GM18951 (cell line): Measurements from ENCODE around the gene KAT6B.
"Not testable (repeated sequence)": the region's sequence is repeated elsewhere in the genome, so short reads cannot be mapped to it uniquely, and the experiment has no call there.

Experiments used
- POLR2A ChIP-seq: IDR thresholded peaks from 4 replicates; pipeline ENCODE4 v1.6.1; 2011; ENCODE audit warnings: mild to moderate bottlenecking; ENCODE audit not compliant: insufficient read length, insufficient read depth; ENCODE audit errors: extremely low read depth
- in situ Hi-C: fragments of 300-500 bp; cut with MboI; formaldehyde crosslinking; loops from one replicate; pipeline ENCODE4 v1.12.0; 2022; ENCODE audit warnings: low sequenced_read_pairs, mixed read lengths, inconsistent platforms; ENCODE audit not compliant: unreplicated experiment

Gene KAT6B

DNA sequence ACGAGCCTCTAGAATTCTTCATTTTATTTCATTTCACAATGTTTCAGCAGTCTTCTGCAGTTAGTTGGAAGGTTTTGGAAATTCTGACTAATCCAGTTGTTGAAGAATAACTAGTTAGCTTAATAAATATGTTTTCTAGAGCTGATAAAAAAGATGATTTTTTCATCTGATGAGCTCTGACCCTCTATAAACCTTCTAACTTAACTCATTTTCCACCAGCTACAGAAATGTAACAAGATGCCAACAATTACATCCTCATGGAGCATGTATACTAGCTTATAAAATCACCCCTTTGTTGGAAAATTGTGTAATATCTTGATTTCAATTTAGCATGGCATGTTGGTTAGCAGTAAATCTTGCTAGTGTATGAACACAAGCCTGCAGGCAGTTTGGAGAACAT lies 33.1 kb downstream of the KAT6B start:
- in situ Hi-C loops = no loop called here
- no peak for TF ChIP-seq POLR2A

GRCh38 chr10:74862625-74863024 lies 36.2 kb downstream of the KAT6B start:
- in situ Hi-C loops = no loop called here
- no peak for TF ChIP-seq POLR2A

- in situ Hi-C loops = no loop called here
- TF ChIP-seq POLR2A = no peak
These were observed 37.2 kb downstream of the KAT6B start for GRCh38 chr10:74863551-74863950.

DNA sequence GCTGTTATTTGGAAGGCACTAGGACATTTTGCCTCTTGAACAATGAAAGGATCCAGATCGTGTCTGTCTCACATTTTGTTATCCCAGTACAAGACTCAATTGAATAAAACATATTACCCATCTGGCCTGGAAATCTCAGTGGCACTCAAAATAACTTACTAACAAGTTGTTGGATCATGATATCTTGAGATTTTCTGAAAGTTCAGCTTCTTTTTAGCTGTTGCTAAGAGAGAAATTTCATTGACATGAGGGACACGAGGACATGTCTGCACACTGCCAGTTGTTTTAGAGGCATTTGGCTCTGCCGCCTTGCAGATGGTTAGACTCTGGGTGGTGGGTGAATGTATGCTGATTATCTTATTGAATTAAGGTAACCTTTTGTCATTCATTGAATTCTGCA lies 41.0 kb downstream of the KAT6B start:
- TF ChIP-seq POLR2A = no peak
- in situ Hi-C loops = no loop called here

GRCh38 chr10:74868392-74868977 lies 42.1 kb downstream of the KAT6B start:
- TF ChIP-seq POLR2A = no peak
- in situ Hi-C loops = no loop called here

DNA sequence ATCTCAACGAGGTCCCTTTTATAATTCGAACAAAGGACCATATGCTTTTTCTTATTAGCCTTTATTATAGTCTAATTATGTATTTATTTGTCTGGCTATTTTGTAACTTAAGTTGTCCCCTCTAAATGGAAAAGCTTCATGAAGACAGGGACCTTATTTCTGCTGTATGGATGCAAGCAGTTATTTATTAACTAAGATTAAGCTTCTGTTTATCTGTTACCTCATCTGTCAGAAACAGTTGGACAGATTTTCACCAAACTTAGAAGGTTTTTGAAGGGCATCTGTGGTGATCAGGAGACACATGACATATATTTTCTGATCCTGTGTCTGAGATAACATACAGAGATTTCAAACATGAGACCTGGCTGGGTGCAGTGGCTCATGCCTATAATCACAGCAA lies 43.2 kb downstream of the KAT6B start:
- in situ Hi-C loops = no loop called here
- TF ChIP-seq POLR2A = no peak

DNA sequence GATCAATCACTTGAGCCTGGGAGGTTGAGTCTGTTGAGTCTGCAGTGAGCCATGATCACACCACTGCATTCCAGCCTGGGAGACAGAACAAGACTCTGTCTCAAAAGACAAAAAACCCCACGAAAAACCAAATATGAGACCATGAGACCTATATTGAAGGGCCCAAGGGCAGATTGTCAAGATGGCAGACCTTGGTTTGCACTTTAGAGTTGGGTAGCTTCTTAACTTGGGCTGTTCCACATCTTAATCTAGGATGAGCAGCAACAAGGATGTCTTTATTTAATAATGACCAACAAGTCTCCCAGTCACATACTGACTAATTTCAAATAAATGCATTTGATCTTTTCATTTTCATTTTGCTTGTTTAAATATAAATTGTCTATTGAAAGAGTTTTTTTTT lies 43.8 kb downstream of the KAT6B start:
- in situ Hi-C loops = no loop called here
- no peak for TF ChIP-seq POLR2A

GRCh38 chr10:74871595-74872382 lies 45.4 kb downstream of the KAT6B start:
- no peak for TF ChIP-seq POLR2A
- in situ Hi-C loops = no loop called here

GRCh38 chr10:74873803-74874454 lies 47.5 kb downstream of the KAT6B start:
- in situ Hi-C loops = no loop called here
- no peak for TF ChIP-seq POLR2A

GRCh38 chr10:74874649-74875048 lies 48.2 kb downstream of the KAT6B start:
- no peak for TF ChIP-seq POLR2A
- in situ Hi-C loops = no loop called here

GRCh38 chr10:74875068-74875467 lies 48.7 kb downstream of the KAT6B start:
- in situ Hi-C loops = no loop called here
- TF ChIP-seq POLR2A = no peak

DNA sequence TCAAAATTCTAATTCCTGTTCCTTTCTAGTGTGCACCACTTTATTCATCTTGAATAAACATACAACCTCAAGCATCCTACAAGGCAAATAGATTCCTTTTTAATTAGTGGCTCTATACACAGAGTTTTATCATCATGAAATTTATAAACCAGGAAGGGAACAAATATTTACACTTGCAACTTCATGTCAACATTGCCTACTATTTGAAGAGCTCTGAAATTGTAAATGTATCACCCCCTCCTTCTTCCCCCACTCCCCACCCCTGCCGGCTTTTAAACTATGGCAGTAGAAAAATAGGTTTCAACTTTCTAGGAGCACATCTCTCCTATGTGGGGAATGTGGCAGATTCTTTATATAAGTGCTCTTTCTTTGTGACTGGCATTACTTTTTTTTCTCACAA lies 49.6 kb downstream of the KAT6B start:
- TF ChIP-seq POLR2A = no peak
- in situ Hi-C loops = no loop called here

DNA sequence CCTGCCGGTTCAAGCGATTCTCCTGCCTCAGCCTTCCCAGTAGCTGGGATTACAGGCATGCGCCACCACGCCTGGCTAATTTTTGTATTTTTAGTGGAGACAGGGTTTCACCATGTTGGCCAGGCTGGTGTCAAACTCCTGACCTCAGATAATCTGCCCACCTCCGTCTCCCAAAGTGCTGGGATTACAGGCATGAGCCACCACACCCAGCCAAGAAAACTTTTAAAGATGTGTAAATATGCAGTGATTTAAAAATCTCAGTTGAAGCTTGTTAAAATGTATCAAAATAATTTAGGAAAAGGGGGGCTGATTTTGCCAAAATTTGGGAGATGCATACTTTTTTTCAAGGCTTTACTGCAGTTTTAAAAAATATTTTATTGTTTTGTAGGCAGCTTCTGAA lies 50.7 kb downstream of the KAT6B start:
- in situ Hi-C loops = not testable (repeated sequence)

DNA sequence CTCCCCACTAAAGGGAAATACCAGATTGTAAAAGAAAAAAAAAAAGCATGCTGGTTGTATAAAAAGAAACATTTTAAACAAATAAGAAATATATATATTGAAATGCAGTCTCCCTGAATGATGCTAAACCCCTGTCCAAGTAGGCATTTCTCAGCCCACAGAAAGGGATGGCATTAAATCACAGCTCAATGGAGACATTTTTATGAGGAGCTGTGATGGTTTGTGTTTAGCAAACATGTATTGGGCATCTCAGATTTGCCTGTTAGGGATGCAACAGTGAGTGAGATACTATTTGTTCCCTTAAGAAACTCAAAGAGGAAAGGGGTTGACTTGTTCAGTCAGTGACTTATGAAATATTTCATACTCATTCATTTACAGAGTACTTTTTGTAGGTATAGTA lies 51.5 kb downstream of the KAT6B start:
- no peak for TF ChIP-seq POLR2A
- in situ Hi-C loops = no loop called here
